DMS53 (cell line): ENCODE measurements around the gene ACADVL.

Source experiments
- DNase-seq: peaks from one replicate; lab custom pipeline; 2025; lab: John Stamatoyannopoulos, UW

ACADVL gene

DNA sequence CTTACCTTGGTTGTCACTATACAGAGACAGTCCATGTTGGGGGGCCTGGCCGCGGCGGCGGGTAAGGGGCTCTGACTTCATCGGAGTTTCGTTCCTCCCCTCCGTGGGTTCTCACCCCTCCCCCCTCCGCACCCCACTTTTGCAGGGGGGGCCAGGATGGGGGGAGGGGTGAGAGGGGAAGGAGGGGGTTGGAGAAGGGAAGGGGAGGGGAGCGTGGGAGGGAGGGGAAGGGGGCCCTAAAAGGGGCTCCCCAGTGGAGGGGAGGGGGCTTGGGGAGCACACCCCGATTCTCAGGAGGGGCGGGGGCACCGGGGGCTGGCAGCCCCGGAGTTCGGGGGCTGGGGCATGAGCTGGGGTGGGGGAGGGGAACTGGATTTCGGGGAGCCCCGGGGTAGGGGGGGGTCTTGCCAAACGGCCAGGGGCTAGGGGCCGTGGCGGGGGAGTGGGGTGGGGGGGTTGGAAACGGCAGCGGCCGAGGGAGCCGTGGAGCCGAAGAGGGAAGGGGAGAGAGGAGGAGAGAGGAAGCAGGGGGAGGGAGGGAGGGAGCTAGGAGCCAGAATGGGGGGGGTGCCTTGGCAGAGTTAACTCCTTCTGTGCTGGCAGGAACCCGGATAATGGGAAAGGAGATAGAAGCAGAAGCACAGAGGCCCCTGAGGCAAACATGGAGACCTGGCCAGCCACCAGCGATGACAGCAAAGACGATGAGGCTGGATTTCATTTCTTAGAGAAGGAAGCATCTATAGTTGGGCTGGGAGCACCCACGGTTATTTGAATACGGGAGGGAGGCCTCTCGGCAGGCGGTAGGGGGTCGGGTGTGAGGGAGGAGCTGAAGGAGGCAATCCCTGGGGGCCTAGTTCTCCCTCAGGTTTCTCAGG, 2.4 kb upstream of the ACADVL start:
- DNase-seq: peak; percentile 74

GRCh38 chr17:7218166-7218565, 1.6 kb upstream of the ACADVL start:
- no peak for DNase-seq

DNA sequence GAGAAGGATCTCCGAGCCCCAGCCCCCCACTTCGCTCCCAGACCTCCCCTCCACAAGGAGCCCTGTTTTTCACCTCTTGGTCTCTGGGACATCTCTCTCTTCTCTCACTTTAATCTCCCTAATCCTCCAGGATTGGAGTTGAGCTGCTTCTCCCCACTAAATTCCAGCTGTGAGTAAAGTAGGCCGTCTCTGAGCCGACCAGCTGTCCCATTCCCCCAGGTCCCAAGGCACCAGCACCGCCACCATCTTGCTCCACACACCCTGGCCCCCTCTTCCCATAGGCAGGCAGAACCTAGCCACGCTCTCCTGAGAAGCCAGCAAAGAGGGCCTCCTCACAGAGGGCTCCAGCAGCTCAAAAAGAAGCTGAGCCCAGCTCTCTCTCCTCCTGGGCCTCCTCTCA, 980 bp upstream of the ACADVL start:
- DNase-seq: no peak

GRCh38 chr17:7219229-7219811, 418 bp upstream of the ACADVL start:
- DNase-seq: no peak

GRCh38 chr17:7220593-7221277, 997 bp downstream of the ACADVL start:
- peak; percentile 89 for DNase-seq

- no peak for DNase-seq
These were observed 1.7 kb downstream of the ACADVL start for GRCh38 chr17:7221278-7222092.

DNA sequence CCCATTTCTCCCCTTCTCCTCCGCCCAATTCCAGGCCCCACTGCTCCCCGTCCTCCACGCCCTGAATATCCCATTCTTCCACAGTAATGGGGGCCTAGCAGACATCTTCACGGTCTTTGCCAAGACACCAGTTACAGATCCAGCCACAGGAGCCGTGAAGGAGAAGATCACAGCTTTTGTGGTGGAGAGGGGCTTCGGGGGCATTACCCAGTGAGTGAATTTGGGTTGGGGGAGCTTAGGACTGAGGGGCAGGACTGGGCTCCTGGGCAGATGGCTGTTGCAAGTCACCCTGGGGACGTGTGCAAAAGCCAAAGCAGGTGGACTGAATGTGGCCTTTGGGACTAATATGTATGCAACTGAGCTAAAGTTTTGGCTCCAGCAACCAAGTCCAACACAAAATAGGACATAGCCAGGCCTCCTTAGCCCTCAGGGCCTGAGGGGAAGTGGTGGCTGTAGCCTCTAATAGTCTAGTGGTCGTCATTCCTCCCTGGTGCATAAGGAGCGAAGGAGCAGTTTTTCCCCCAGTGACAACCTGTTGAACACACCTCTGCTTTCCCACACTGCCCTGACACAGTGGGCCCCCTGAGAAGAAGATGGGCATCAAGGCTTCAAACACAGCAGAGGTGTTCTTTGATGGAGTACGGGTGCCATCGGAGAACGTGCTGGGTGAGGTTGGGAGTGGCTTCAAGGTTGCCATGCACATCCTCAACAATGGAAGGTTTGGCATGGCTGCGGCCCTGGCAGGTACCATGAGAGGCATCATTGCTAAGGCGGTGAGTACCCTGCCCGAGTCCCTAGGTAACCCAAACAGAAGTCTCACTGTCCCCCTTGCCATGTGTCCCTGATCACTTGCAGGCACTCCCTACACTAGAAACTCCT, 2.6 kb downstream of the ACADVL start:
- DNase-seq: no peak

DNA sequence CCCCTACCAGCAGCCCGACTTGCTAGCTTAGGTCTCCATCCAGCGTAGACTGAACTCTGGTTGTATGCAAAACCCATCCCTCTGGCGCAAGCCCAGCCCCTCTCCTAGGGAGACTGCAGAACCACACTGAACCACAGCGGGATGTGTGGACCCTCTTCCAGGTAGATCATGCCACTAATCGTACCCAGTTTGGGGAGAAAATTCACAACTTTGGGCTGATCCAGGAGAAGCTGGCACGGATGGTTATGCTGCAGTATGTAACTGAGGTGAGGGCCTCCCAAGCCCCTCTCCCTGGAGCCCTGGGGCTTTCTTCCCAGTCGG, 3.2 kb downstream of the ACADVL start:
- DNase-seq: no peak

GRCh38 chr17:7223375-7223774, 3.6 kb downstream of the ACADVL start:
- DNase-seq: no peak

GRCh38 chr17:7224110-7224509, 4.4 kb downstream of the ACADVL start:
- no peak for DNase-seq

DNA sequence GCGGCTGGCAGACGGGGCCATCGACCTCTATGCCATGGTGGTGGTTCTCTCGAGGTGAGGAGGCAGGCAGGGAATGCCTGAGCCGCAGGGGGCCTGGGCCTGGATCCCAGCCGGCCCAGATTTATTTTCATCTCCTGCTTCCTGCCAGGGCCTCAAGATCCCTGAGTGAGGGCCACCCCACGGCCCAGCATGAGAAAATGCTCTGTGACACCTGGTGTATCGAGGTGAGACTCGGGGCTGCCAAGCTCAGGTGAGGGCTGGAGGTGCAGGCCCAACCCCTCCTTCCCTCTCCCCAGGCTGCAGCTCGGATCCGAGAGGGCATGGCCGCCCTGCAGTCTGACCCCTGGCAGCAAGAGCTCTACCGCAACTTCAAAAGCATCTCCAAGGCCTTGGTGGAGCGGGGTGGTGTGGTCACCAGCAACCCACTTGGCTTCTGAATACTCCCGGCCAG, 4.9 kb downstream of the ACADVL start:
- no peak for DNase-seq

DNA sequence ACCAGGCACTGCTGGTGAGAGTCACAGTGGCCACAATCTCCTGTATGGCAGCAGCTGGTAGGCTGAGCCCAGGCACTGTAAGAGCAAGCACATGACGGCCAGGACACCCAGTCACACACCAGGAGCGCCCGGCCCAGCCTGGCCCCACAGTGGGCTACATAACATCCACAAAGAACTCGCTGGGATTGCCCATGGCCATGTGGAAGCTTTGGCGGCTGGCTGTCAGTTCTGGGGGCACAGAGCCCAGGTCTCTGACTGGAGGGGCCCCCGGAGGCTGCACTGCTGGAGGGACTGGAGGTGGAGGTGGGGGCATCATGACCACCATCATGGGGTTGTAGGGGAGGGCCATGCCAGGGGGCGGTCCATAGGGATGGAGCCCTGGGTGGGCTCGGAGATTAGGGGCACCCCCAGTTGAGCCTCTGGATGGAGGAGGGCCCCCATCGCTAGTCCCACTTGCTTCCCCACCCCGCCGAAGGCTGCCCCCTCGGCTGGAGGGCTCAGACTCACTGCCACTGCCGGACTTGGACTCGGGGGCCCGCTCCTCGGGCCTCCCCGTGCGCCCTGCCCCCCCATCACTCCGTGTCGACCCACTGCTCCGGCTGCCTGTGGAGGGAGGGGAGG, 6.1 kb downstream of the ACADVL start:
- no peak for DNase-seq

DNA sequence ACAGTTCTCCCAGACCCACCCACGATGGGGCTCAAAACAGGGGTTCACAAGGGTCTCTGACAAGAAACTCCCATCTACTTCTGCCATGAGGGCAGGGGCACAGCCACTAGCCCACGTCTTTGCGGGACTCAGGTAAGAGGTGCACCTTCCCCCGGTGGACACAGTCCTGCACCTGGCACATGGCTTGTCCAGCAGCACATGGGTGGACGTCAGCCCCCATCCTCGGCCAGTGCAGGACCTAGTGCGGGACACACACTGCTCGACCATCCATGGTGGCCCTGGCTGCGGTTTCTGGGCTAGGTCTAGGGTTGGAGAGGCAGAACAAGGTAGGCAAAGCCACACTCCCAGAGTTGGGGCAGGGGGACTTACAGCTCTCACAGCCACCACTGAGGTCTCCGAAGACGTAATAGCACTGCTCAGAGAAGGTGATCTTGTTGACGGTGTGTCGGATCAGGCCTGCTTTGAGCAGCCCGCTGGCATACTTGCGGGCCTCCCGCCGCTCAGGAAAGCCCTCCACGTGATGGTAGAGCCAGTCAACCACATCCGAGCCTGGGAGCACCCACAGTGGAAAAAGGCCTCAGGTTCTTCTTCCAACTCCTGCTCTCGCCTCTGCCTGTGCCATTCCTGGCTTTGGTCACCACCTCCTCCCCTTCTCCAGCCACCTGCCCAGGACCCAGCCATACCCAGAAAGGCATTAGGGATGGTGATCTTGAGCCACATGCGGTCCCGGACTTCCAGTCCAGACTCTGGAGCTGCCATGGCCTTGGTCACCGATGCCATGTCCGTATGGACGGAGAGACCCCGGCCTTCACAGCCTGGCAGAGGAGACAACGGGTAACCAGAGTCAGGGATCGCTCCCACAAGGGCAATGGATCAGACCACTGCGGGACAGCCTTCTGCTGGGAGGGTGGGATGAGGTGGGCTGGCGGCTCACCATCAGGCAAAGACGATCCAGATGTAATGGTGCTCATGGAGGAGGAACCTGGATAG, 7.3 kb downstream of the ACADVL start:
- no peak for DNase-seq

DNA sequence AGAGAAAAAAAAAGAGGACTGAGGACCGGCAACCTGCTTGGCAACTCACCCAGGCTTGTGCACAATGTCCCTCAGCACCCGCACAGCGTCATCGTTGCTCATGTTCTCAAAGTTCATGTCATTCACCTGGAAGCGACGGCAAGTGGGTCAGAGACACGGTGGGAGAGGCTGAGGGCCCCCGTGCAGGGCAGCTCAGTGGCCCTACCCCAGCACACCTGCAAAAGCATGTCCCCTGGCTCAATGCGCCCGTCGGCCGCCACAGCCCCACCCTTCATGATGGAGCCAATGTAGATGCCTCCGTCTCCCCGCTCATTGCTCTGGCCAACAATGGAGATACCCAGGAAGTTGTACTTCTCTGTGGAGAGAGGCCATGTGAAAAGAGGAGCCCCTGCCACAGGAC, 9.2 kb downstream of the ACADVL start:
- no peak for DNase-seq

DNA sequence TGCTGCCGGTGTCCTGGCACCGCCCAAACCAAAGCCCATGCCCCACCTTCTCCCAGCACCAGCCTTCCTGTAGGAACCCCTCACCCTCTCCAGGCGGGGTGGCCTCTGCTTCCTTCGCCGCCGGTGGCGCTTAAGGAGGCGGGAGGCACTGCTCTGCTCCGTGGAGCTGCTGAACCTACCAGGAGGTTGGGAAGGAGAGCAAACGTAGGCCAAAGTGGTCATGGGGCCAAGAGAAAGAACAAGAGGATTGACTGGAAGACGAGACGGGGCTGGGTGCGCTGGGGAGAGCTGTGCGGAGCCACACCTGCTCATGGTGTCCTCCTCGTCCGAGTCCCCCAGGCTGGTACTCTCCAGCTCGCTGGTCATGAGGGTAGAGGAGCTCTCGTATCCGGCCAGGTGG, 9.8 kb downstream of the ACADVL start:
- DNase-seq: no peak

- DNase-seq: no peak
These were observed 12.4 kb downstream of the ACADVL start for GRCh38 chr17:7232114-7232513.

DNA sequence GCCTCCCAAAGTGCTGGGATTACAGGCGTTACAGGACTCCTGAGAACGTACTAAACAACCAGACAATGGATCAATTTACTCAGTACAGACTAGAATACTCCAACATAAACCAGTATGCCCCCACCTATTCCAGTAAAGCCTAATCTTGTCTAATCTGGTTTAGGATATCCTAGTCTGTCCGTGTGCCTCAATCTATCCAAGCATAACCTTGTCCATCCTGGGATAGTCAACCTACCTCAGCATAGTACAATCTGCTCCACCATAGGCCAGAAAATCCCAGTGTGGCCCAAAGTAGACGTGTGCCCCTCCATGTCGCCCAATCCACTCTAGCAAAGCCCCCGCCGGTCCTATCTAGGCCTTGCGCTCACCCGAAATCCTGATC, 14.0 kb downstream of the ACADVL start:
- no peak for DNase-seq

DNA sequence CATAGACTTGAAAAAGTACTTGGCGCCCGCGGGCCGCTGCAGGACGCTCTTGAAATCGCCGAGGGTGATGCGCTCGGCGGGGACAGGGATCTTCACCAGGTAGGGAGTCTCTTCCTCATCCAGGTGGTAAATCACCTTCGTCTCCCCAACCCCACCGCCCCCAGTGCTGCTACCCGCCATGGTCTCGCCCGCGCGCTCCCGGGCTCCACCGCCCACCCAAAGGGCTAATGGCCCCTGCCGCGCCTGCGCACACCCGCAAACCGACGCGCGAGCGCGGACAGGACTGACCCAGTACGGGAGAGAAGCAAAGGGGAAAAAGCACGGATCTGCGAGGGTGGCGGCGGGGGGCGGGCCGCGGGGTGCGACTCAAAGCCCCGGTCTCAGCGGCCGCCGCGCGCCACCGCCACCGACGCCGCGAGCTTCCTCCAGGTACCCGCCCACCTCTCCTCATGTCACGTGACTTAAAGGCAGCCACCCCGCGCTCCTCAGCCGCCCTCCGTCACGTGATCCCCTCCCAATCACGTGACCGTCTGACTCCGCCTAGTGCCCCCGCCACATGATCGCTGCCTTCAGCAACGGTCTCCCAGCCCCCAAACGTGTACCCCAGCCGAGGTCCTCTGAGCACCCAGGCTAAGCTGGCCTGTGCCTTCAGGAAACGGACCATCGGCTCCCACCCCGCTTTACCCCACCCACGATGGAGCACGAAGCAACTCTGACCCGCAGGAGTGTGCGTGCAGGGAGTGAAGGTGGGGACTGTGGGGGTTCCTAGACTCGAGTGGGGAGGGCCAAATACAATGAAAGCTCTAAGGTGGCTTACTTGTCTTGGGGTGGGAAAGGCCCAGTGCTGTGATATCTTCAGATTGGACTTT, 14.6 kb downstream of the ACADVL start, which contains the start of gene DVL2:
Gene DVL2 (minus strand): TSS at position 435 of the 869 bp plus-strand sequence. CDS start 255 bp downstream, at position 180.
- peak; percentile 99 for DNase-seq
